Measurements from ENCODE around the gene ENOX2. TPM values are rescaled to one million over a fixed set of nuclear protein-coding genes. Genes with fewer than 3 reads are reported as not detected.
"Not testable (repeated sequence)": the region's sequence is repeated elsewhere in the genome, so short reads cannot be mapped to it uniquely, and the experiment has no call there.

The ENOX2 gene
- polyA plus RNA-seq, 3 donors, result 6.8 to 22.1 (median 14.7) TPM

DNA sequence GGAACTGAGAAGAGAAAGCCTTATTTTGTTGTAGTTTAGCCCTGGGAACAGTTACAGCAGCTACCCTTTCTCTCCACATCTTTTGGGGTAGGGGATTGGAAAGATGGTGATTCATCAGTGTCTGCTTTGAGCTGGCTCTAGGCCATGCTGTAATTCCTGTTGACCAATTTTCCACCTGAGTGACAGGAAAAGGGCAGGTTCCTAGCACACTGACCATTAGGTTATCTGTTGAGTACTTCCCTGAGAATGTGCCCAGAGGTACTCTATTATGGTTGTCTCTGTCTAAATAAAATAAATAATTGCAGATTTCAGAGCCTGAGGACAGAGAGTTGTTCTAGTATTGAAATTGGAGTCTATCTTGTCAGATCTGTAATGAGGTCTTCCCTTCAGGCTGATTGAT is 109.0 kb downstream of the ENOX2 start:
- TF ChIP-seq, protein P1, sequence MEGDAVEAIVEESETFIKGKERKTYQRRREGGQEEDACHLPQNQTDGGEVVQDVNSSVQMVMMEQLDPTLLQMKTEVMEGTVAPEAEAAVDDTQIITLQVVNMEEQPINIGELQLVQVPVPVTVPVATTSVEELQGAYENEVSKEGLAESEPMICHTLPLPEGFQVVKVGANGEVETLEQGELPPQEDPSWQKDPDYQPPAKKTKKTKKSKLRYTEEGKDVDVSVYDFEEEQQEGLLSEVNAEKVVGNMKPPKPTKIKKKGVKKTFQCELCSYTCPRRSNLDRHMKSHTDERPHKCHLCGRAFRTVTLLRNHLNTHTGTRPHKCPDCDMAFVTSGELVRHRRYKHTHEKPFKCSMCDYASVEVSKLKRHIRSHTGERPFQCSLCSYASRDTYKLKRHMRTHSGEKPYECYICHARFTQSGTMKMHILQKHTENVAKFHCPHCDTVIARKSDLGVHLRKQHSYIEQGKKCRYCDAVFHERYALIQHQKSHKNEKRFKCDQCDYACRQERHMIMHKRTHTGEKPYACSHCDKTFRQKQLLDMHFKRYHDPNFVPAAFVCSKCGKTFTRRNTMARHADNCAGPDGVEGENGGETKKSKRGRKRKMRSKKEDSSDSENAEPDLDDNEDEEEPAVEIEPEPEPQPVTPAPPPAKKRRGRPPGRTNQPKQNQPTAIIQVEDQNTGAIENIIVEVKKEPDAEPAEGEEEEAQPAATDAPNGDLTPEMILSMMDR (IDR thresholded peaks at IDR 0.05), result no peak

DNA sequence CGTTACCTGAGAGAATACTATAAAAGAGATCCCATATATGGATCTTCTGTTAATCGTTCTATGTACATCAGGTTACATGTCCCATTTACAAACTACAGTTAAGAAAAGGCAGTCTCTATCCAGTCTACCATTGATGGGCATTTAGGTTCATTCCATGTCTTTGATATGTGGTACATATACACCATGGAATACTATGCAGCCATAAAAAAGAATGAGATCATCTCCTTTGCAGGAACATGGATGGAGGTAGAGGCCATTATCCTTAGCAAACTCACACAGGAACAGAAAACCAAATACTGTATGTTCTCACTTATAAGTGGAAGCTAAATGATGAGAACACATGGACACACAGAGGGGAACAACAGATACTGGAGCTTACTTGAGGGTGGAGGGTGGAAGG is 111.1 kb downstream of the ENOX2 start:
- H3K27me3 ChIP-seq (ENCODE audit: control insufficient read depth in 2 of 2, insufficient read depth in 2 of 2, low read length in 2 of 2); DNase-seq; H3K9ac ChIP-seq (ENCODE audit: insufficient read depth, low read length, poor library complexity, severe bottlenecking); H3K36me3 Mint-ChIP-seq; H3K4me2 ChIP-seq (replicated peaks; ENCODE audit: extremely low read depth, low read length, poor library complexity, severe bottlenecking); H3K36me3 ChIP-seq (replicated peaks in 1 of 2; ENCODE audit: control insufficient read depth in 1 of 2, insufficient read depth in 2 of 2, low read length in 2 of 2); H3K79me2 ChIP-seq (ENCODE audit: insufficient read depth, low read length); intact Hi-C loops (cut with micrococcal nuclease); H3K27me3 Mint-ChIP-seq (ENCODE audit: low read depth in 3 of 3); H3K4me3 Mint-ChIP-seq; H3K9me3 Mint-ChIP-seq; H3K4me3 ChIP-seq (replicated peaks in 1 of 3; ENCODE audit: low read depth in 2 of 3, low read length in 3 of 3); H2AFZ ChIP-seq (ENCODE audit: insufficient read depth, low read depth, low read length, poor library complexity, severe bottlenecking); H3K4me1 ChIP-seq (ENCODE audit: control insufficient read depth in 1 of 2, insufficient read depth in 2 of 2, low read length in 2 of 2); H3K4me1 Mint-ChIP-seq; H3K27ac ChIP-seq (ENCODE audit: low read depth in 1 of 2, low read length in 2 of 2); H3K9me3 ChIP-seq (replicated peaks in 1 of 2; ENCODE audit: control insufficient read depth in 1 of 2, insufficient read depth in 1 of 2, low read length in 2 of 2); H4K20me1 ChIP-seq (ENCODE audit: insufficient read depth, low read length); H3K27ac Mint-ChIP-seq: not testable (repeated sequence)
- no CpG with 5 or more reads among the region's 2 CpGs for WGBS (ENCODE audit: insufficient coverage)

More for the DNA sequence above, 109.0 kb downstream of the ENOX2 start:
- Histone ChIP-seq H4K20me1 (ENCODE audit: insufficient read depth, low read length) (no peaks in the 10 kb centered on the region), H3K4me2 (replicated peaks; ENCODE audit: extremely low read depth, low read length, poor library complexity, severe bottlenecking) (no peak overlapping the region), H3K4me1 (ENCODE audit: control insufficient read depth in 1 of 2, insufficient read depth in 2 of 2, low read length in 2 of 2) (no peaks in the 10 kb centered on the region), H2AFZ (ENCODE audit: insufficient read depth, low read depth, low read length, poor library complexity, severe bottlenecking) (no peak overlapping the region), H3K36me3 (replicated peaks in 1 of 2; ENCODE audit: control insufficient read depth in 1 of 2, insufficient read depth in 2 of 2, low read length in 2 of 2) (no peaks in the 10 kb centered on the region), H3K27me3 (ENCODE audit: control insufficient read depth in 2 of 2, insufficient read depth in 2 of 2, low read length in 2 of 2) (no peaks in the 10 kb centered on the region), H3K27ac (ENCODE audit: low read depth in 1 of 2, low read length in 2 of 2) (no peak overlapping the region), H3K4me3 (replicated peaks in 1 of 3; ENCODE audit: low read depth in 2 of 3, low read length in 3 of 3) (no peak overlapping the region), H3K79me2 (ENCODE audit: insufficient read depth, low read length) (no peaks in the 10 kb centered on the region), H3K9ac (ENCODE audit: insufficient read depth, low read length, poor library complexity, severe bottlenecking) (no peak overlapping the region), H3K9me3 (replicated peaks in 1 of 2; ENCODE audit: control insufficient read depth in 1 of 2, insufficient read depth in 1 of 2, low read length in 2 of 2) (no peaks in the 10 kb centered on the region)
- H3K4me3 Mint-ChIP-seq, result no peak overlapping the region
- peaks cover 3 to 5% of the 10 kb centered on the region in 2 donors for H3K36me3 Mint-ChIP-seq
- H3K9me3 Mint-ChIP-seq, result no peaks in the 10 kb centered on the region
- H3K27me3 Mint-ChIP-seq (ENCODE audit: low read depth in 3 of 3), result no peaks in the 10 kb centered on the region
- DNase-seq, result no peak
- intact Hi-C loops (cut with micrococcal nuclease), result no loop called here
- no peaks in the 10 kb centered on the region for H3K4me1 Mint-ChIP-seq
- no peak overlapping the region for H3K27ac Mint-ChIP-seq

Measured in CD14-positive monocyte (primary cell).